Lower leg skin (tissue), 4 donors: ENCODE data around the gene GPC3. TPM values are rescaled to one million over a fixed set of nuclear protein-coding genes. Genes with fewer than 3 reads are reported as not detected.

Source experiments
- DNase-seq, 2 donors: peaks; one replicate each; pipeline ENCODE4 v3.0.0-alpha.2; 2019; ENCODE audit warnings: low spot score in 2 of 2
- H3K4me3 ChIP-seq: fragments of 200-600 bp; sonication (generic); 2 replicates; pipeline ENCODE4 v1.5.1; 2017; ENCODE audit warnings: mild to moderate bottlenecking, low read depth; ENCODE audit not compliant: poor library complexity, severe bottlenecking
- POLR2A ChIP-seq, 2 donors: fragments of 450-650 bp; IDR thresholded peaks; one replicate each; pipeline ENCODE4 v1.6.1; 2016 to 2017; ENCODE audit warnings: antibody characterized with exemption in 2 of 2, mild to moderate bottlenecking in 1 of 2, moderate library complexity in 1 of 2
- whole genome bisulfite sequencing, 2 donors: methylation state at CpG; one replicate each; pipeline ENCODE4 v1.1.5; 2018; 5-methylcytosine and 5-hydroxymethylcytosine counted together
- intact Hi-C: fragments of 100-400 bp; cut with DNase I; formaldehyde crosslinking; loops from one replicate; pipeline ENCODE4 v1.15.0; 2023; ENCODE audit warnings: low total_unique reads
- total RNA-seq, 4 donors: library from RNA; depleted of rRNA; stranded (reverse); fragments of >200 nt; gene quantifications; one replicate each; pipeline ENCODE4 v1.1.0, GENCODE V29; 2016
- TF ChIP-seq, protein P1 (sequence below), 3 donors: fragments of 450-650 bp; IDR thresholded peaks; one replicate each; pipeline ENCODE4 v1.5.1; 2016; ENCODE audit warnings: antibody characterized with exemption in 3 of 3, mild to moderate bottlenecking in 3 of 3, moderate library complexity in 2 of 3

The GPC3 gene
- total RNA-seq = 10 to 100 TPM; 10.4 to 24.4 (median 14.7) TPM

DNA sequence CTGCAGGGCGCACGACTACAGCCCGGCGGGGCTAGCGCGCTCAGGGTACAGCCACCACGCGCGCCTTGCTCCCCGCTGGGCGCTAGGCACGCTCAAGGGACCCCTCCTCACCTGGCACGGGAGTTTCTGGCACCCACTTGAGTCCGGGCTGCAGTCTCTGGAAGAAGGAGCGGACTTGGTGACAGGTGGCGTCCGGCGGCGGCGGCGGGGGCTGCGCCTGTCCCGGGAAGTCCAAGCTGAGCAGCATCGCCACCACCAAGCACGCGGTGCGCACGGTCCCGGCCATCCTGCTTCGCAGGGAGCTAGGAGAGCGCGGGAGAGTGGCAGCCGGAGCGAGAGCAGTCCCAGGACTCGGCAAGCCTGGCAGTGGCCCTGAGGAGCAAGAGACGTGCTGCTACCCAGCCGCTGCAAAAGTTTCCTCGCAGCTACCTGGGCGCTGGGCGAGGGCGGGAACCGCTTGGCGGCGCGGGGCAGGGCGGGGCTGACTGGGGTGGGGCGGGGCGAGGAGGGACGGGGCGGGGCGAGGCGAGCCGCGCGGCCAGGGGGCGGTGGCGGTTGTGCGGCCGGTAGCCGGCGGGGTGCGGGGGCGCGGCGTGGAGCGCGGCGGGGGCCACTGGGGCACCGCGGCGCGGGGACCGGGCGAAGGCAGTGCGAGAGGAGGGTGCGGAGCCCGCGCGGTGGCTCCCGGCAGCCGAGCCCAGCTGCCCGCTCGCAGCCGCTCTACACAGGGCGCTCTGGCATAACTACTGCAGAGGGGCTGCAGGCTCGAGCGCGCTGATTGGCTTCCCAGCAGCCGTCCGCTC lies at the start of gene GPC3:
Gene GPC3, minus strand, starts transcription at position 431 of the 803 bp plus-strand sequence.
- DNase-seq = no peak
- intact Hi-C loops = no loop called here
- no peak within 1 kb of the TSS for H3K4me3 ChIP-seq
- WGBS, 2 donors = 0 to 56% methylated on average over 3 to 71 of the region's 90 CpGs
- TF ChIP-seq, protein P1, sequence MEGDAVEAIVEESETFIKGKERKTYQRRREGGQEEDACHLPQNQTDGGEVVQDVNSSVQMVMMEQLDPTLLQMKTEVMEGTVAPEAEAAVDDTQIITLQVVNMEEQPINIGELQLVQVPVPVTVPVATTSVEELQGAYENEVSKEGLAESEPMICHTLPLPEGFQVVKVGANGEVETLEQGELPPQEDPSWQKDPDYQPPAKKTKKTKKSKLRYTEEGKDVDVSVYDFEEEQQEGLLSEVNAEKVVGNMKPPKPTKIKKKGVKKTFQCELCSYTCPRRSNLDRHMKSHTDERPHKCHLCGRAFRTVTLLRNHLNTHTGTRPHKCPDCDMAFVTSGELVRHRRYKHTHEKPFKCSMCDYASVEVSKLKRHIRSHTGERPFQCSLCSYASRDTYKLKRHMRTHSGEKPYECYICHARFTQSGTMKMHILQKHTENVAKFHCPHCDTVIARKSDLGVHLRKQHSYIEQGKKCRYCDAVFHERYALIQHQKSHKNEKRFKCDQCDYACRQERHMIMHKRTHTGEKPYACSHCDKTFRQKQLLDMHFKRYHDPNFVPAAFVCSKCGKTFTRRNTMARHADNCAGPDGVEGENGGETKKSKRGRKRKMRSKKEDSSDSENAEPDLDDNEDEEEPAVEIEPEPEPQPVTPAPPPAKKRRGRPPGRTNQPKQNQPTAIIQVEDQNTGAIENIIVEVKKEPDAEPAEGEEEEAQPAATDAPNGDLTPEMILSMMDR (IDR thresholded peaks at IDR 0.05) = no peak
- TF ChIP-seq POLR2A (IDR thresholded peaks at IDR 0.05) = no peak

DNA sequence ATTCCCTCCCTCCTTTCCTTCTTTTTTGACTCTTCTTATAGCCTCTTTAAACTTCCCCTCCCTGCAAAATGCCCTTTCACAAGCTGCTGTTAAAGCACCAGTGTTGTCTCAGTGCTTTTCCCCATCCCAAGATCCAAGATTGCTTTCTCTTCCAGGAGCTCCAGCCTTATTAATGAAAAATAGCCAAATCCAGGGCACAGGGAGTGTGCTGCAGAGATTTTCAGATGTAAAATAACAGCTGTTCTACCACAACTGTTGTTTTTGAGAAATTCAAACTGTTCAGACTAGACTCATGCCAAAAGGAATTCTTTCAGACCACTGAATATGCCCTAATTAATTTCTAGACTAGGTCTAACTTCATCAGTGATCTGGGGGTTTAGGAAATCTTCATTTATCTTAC lies 47.0 kb upstream of the GPC3 start:
- H3K4me3 ChIP-seq = no peak overlapping the region
- no peak for TF ChIP-seq POLR2A (IDR thresholded peaks at IDR 0.05)
- TF ChIP-seq, protein P1 (IDR thresholded peaks at IDR 0.05) = no peak
- intact Hi-C loops = no loop called here
- DNase-seq = no peak

DNA sequence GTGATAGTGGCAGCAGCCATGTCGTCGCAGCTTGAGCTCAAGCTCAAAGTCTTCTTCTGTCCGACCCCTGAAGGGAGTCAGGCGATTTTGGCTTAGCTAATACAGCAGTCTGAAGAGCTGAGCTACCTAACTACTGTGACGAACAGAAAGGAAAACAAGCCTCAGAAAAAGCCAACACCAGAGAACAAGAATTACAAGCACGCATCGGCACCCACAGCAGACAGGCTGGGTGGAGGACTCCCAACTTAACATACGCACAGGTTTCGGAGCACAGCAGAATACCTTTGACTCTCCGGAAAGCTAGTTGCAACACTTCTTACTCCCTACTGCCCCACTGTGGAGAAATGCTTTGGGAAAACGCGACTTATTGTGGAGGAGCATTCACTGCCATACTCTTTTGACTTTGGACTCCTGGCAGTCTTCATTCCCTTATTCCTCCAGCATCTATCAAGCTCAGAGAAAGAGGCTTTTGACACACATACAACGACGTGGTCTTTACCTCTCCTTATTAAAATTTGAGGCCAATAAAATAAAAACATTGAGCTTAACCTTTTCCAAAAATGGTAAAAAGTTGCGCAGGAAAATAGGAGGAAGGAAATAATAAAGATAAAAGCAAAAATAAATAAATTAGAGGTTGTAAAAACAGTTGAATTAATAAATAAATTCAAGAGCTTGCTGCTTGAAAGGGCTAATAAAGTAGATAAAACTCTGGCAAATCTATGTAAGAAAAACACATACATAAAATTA lies 41.3 kb upstream of the GPC3 start:
- intact Hi-C loops = loop anchor here (5.0 kb wide), 1 partner anchor 234 kb away; no protein-coding TSS in a partner anchor
- WGBS, 2 donors = 19 to 36% methylated on average over 15 of the region's 15 CpGs
- TF ChIP-seq, protein P1 (IDR thresholded peaks at IDR 0.05) = no peak
- TF ChIP-seq POLR2A (IDR thresholded peaks at IDR 0.05) = no peak
- H3K4me3 ChIP-seq = no peak overlapping the region
- peak in 1 of 2 donors; percentile 31 for DNase-seq

DNA sequence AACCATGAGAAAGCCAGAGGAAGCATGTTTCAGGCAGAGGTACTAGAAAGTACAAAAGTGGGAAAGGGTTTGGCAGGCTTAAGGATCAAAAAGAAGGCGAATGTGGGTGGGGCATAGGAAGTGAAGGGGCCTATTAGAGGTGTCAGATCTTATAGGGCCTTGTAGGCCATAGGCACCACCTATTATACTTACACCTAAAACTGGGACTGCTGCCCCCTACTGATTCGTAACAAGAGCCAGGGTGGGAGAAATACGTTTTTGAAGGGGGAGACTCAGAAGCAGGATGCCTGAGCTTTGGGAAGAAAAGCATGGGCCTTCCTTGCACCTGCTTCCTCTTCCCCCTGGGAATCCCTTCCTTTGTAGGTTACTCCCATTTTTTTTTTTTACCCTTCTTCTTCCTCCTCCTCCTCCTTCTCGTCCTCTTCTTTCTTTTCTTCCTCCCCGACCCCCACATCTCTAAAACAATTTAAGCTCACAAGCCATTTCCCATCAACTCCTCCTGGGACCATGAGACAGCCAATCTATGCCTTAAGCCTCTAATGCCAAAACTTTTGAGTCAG lies 40.7 kb upstream of the GPC3 start:
- TF ChIP-seq, protein P1 (IDR thresholded peaks at IDR 0.05) = no peak
- no peak for TF ChIP-seq POLR2A (IDR thresholded peaks at IDR 0.05)
- no peak for DNase-seq
- no peak overlapping the region for H3K4me3 ChIP-seq
- 47 to 71% methylated on average over 5 of the region's 5 CpGs for WGBS, 2 donors
- intact Hi-C loops = loop anchor here (5.0 kb wide), 1 partner anchor 234 kb away; no protein-coding TSS in a partner anchor

DNA sequence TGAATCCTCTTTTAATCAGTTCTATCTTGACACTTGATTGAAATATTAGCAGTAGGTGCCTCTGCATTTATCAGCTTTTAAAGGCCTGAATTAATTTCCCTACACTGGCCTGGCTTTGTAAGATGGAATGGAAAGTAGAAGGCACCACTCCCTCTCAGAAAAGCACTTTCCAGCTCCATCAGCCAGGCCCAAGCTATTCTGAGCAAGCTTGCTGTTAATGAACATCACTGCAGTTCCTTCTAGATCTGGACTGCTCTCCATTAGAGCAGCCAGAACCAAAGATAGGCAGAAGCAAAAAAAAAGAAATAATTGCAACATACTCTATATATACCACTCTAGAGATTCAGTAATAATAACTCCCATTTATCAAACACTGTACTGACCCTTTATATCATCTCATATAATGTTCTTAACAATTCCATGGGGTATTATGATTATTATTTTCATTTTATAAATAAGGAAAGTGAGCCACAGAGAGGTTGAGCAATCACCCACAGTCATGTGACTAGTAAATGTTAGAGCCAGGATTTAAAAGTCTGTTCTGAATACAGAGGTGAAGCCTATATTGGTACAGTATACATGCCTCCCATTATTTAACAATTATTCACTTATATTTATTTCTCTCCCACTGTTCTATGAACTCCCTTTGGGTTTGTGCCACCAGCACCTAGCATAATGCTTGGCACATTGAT lies 39.4 kb upstream of the GPC3 start:
- TF ChIP-seq, protein P1 (IDR thresholded peaks at IDR 0.05) = no peak
- no peak for TF ChIP-seq POLR2A (IDR thresholded peaks at IDR 0.05)
- no peak overlapping the region for H3K4me3 ChIP-seq
- no peak for DNase-seq
- intact Hi-C loops = loop anchor here (5.0 kb wide), 1 partner anchor 233 kb away; no protein-coding TSS in a partner anchor
